GM19043 (cell line): Measurements from ENCODE around the gene ANXA7.
"Not testable (repeated sequence)": the region's sequence is repeated elsewhere in the genome, so short reads cannot be mapped to it uniquely, and the experiment has no call there.

Experiments
- ATAC-seq: cut with Tn5 transposase; IDR thresholded peaks from one replicate; pipeline ENCODE4 v1.9.1; 2021; ENCODE audit warnings: low read depth; ENCODE audit not compliant: unreplicated experiment

The ANXA7 gene

GRCh38 chr10:73344269-73344668, 69.6 kb downstream of the ANXA7 start:
- no peak for ATAC-seq

GRCh38 chr10:73340121-73340520, 73.7 kb downstream of the ANXA7 start:
- ATAC-seq: no peak

DNA sequence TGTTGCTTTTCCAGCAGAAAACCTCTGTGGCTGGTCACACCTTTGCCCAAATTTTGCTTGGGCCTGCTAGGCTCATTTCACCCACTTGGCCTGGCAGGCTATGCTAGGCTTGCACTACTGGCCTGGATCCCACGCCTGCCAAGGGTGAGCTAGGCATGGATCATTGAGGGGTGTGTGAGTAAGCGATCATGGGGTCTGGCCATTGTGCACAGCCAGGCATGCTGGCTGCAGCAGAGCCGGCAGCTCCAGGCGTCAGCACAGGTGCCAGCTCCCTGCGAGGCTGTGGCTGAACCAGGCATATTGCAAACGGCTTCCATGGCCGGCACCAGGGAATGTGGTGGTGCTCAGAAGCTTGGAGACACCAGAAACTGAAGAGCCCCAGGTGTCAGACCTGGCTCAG, 74.4 kb downstream of the ANXA7 start:
- no peak for ATAC-seq

- ATAC-seq: no peak
Observed at GRCh38 chr10:73338801-73339368, 75.0 kb downstream of the ANXA7 start.

- no peak for ATAC-seq
Observed at GRCh38 chr10:73333202-73333601, 80.7 kb downstream of the ANXA7 start.

- no peak for ATAC-seq
Observed at GRCh38 chr10:73332379-73332778, 81.5 kb downstream of the ANXA7 start.

- not testable (repeated sequence) for ATAC-seq
Observed at GRCh38 chr10:73328523-73328922, 85.3 kb downstream of the ANXA7 start.

GRCh38 chr10:73325290-73325689, 88.6 kb downstream of the ANXA7 start:
- not testable (repeated sequence) for ATAC-seq
